Neural progenitor cell (in vitro differentiated cells): Measurements from ENCODE around the gene VMP1. TPM values are rescaled to one million over a fixed set of nuclear protein-coding genes. Genes with fewer than 3 reads are reported as not detected.

Source experiments
- DNase-seq: peaks from one replicate; pipeline ENCODE4 v3.0.0-alpha.2; 2016; ENCODE audit warnings: low spot score
- H2AFZ ChIP-seq: fragments of 200-600 bp; sonication (generic); replicated peaks from 2 replicates; pipeline ENCODE4 v1.6.1; 2016; ENCODE audit warnings: antibody characterized with exemption
- H3F3A ChIP-seq: fragments of 200-600 bp; sonication (generic); 2 replicates; pipeline ENCODE4 v1.6.1; 2016; ENCODE audit warnings: antibody characterized with exemption, low read depth
- H3K27ac ChIP-seq: fragments of 200-600 bp; sonication (generic); 2 replicates; pipeline ENCODE4 v1.5.1; 2016; ENCODE audit warnings: mild to moderate bottlenecking
- H3K27me3 ChIP-seq: fragments of 200-600 bp; sonication (generic); 2 replicates; pipeline ENCODE4 v1.6.1; 2016; ENCODE audit warnings: mild to moderate bottlenecking, moderate library complexity
- H3K36me3 ChIP-seq: fragments of 200-600 bp; sonication (generic); 2 replicates; pipeline ENCODE4 v1.5.1; 2016
- H3K4me1 ChIP-seq: fragments of 200-600 bp; sonication (generic); 2 replicates; pipeline ENCODE4 v1.6.1; 2016; ENCODE audit warnings: mixed run types
- H3K4me2 ChIP-seq: fragments of 200-600 bp; sonication (generic); 2 replicates; pipeline ENCODE4 v1.6.1; 2016
- H3K4me3 ChIP-seq: fragments of 200-600 bp; sonication (generic); 2 replicates; pipeline ENCODE4 v1.5.1; 2016
- H3K79me2 ChIP-seq: fragments of 200-600 bp; sonication (generic); 2 replicates; pipeline ENCODE4 v1.6.1; 2016; ENCODE audit warnings: low read depth
- H3K9ac ChIP-seq: fragments of 200-600 bp; sonication (generic); 2 replicates; pipeline ENCODE4 v1.6.1; 2016
- H3K9me3 ChIP-seq: fragments of 200-600 bp; sonication (generic); 2 replicates; pipeline ENCODE4 v1.5.1; 2016; ENCODE audit warnings: low read depth
- H4K20me1 ChIP-seq: fragments of 200-600 bp; sonication (generic); 2 replicates; pipeline ENCODE4 v1.6.1; 2016; ENCODE audit warnings: low read depth
- H3K27ac Mint-ChIP-seq: 3 replicates; pipeline ENCODE4 v1.8.0; 2021; ENCODE audit warnings: mixed read lengths
- H3K27me3 Mint-ChIP-seq: 2 replicates; pipeline ENCODE4 v1.8.0; 2022; ENCODE audit warnings: low read depth, mild to moderate bottlenecking, inconsistent platforms, moderate library complexity, mixed read lengths; ENCODE audit not compliant: insufficient read depth
- H3K36me3 Mint-ChIP-seq: 3 replicates; pipeline ENCODE4 v1.8.0; 2021; ENCODE audit warnings: mixed read lengths
- H3K4me1 Mint-ChIP-seq: 3 replicates; pipeline ENCODE4 v1.8.0; 2021; ENCODE audit warnings: mixed read lengths
- H3K4me3 Mint-ChIP-seq: 3 replicates; pipeline ENCODE4 v1.8.0; 2021; ENCODE audit warnings: mild to moderate bottlenecking, moderate library complexity, mixed read lengths
- H3K9me3 Mint-ChIP-seq: 3 replicates; pipeline ENCODE4 v1.8.0; 2020; ENCODE audit warnings: mixed read lengths
- EZH2 ChIP-seq: fragments of 200-600 bp; sonication (generic); IDR thresholded peaks from 2 replicates; pipeline ENCODE4 v1.6.1; 2017; ENCODE audit warnings: antibody characterized with exemption, mild to moderate bottlenecking, moderate library complexity
- EZH2phosphoT487 ChIP-seq: fragments of 200-600 bp; sonication (generic); IDR thresholded peaks from 2 replicates; pipeline ENCODE4 v1.6.1; 2017; ENCODE audit warnings: antibody characterized with exemption
- total RNA-seq: library from RNA; depleted of rRNA; stranded (reverse); fragments of >200 nt; gene quantifications from 2 replicates; pipeline ENCODE4 v1.2.3, GENCODE V29; 2015; ENCODE audit warnings: low replicate concordance
- TF ChIP-seq, protein P1 (sequence below): fragments of 200-600 bp; sonication (generic); IDR thresholded peaks from 2 replicates; pipeline ENCODE4 v1.5.1; 2017; ENCODE audit warnings: antibody characterized with exemption, mild to moderate bottlenecking

VMP1 gene
- total RNA-seq, 1 donor from 2014 or later, result 62.1 TPM

DNA sequence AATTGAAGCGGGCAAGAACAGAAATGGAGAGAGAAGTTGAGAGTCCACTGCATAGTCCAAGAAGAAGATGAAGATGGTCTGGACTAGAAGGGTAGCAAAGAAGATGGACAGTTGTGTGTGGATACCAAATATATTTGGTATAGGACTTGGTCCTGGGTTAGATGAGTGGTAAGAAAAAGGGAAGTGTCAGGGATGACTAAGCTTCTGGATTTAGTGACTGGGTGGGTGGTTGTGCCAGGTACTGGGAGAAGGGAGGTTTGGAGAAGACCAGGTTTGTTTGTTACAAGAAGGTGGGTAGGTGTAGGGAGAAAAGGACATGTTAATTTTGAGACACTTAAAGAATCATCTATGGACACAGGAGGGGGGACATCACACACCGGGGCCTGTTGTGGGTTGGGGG is 5.4 kb downstream of the VMP1 start:
- Histone ChIP-seq H3K36me3 (no peaks in the 10 kb centered on the region), H3K4me2 (no peak overlapping the region), H3K9ac (no peak overlapping the region), H3K4me3 (no peak overlapping the region), H3K27ac (no peak overlapping the region), H3K4me1 (peaks cover 14% of the 10 kb centered on the region), H2AFZ (no peak overlapping the region), H3F3A (peaks cover 4% of the 10 kb centered on the region), H3K27me3 (no peaks in the 10 kb centered on the region), H3K9me3 (no peaks in the 10 kb centered on the region), H4K20me1 (no peaks in the 10 kb centered on the region), H3K79me2 (peaks cover 97% of the 10 kb centered on the region)
- no peaks in the 10 kb centered on the region for H3K9me3 Mint-ChIP-seq
- H3K27me3 Mint-ChIP-seq, result no peaks in the 10 kb centered on the region
- TF ChIP-seq, protein P1, sequence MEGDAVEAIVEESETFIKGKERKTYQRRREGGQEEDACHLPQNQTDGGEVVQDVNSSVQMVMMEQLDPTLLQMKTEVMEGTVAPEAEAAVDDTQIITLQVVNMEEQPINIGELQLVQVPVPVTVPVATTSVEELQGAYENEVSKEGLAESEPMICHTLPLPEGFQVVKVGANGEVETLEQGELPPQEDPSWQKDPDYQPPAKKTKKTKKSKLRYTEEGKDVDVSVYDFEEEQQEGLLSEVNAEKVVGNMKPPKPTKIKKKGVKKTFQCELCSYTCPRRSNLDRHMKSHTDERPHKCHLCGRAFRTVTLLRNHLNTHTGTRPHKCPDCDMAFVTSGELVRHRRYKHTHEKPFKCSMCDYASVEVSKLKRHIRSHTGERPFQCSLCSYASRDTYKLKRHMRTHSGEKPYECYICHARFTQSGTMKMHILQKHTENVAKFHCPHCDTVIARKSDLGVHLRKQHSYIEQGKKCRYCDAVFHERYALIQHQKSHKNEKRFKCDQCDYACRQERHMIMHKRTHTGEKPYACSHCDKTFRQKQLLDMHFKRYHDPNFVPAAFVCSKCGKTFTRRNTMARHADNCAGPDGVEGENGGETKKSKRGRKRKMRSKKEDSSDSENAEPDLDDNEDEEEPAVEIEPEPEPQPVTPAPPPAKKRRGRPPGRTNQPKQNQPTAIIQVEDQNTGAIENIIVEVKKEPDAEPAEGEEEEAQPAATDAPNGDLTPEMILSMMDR, result no peak
- TF ChIP-seq EZH2 (no peak), EZH2phosphoT487 (no peak)
- peaks cover 12% of the 10 kb centered on the region for H3K4me1 Mint-ChIP-seq
- H3K27ac Mint-ChIP-seq, result no peak overlapping the region
- no peak for DNase-seq
- H3K36me3 Mint-ChIP-seq, result no peaks in the 10 kb centered on the region
- no peak overlapping the region for H3K4me3 Mint-ChIP-seq

DNA sequence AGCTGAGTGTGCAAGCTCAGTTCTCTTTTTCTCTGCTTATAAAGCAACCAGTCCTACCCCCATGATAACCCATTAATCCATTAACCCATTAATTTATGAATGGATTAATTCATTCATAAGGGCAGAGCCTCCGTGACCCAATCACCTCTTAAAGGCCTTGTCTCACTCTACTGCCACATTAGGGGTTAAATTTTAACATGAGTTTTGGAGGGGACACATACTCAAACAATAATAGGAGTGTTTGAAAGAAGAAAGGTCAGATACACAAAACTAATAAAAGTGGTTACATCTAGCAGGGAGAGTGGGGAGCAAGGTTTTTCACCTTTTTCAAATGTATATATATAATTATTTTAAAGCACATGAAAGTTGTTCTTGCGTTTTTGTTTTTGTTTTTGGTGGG is 6.8 kb downstream of the VMP1 start:
- Histone ChIP-seq H3K79me2 (peaks cover 95% of the 10 kb centered on the region), H3K4me2 (no peak overlapping the region), H3K4me3 (no peak overlapping the region), H4K20me1 (no peaks in the 10 kb centered on the region), H3K4me1 (peaks cover 3% of the 10 kb centered on the region), H3K27me3 (no peaks in the 10 kb centered on the region), H3K9ac (no peak overlapping the region), H3F3A (no peaks in the 10 kb centered on the region), H3K36me3 (no peaks in the 10 kb centered on the region), H3K9me3 (no peaks in the 10 kb centered on the region), H2AFZ (no peak overlapping the region), H3K27ac (no peak overlapping the region)
- Mint-ChIP-seq H3K27ac (no peak overlapping the region), H3K27me3 (no peaks in the 10 kb centered on the region), H3K4me1 (peaks cover 1% of the 10 kb centered on the region), H3K4me3 (no peak overlapping the region), H3K36me3 (no peaks in the 10 kb centered on the region), H3K9me3 (no peaks in the 10 kb centered on the region)
- no peak for DNase-seq
- TF ChIP-seq, protein P1, result no peak
- TF ChIP-seq EZH2 (no peak), EZH2phosphoT487 (no peak)

DNA sequence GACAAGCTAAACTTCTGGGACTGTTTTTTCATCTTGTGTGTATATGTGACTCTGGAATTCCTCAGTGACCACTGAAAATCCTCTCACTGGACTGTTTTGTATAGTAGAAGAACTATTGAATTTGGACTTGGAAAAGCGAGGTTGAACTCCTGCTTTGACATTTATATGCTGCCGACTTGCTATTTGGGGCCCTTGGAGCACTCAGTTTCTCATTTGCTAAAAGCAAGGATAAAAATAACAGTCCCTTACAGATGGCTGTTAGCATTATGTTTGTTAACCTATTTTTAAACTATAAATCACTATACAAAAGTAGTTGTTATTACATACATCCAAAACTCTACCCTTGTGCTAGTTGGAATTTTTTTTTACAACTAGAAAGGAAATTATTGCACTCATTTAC is 9.0 kb downstream of the VMP1 start:
- no peaks in the 10 kb centered on the region for H4K20me1 ChIP-seq
- H3K9me3 ChIP-seq, result no peaks in the 10 kb centered on the region
- no peak overlapping the region for H2AFZ ChIP-seq
- Mint-ChIP-seq H3K4me3 (no peak overlapping the region), H3K36me3 (no peaks in the 10 kb centered on the region), H3K27me3 (no peaks in the 10 kb centered on the region), H3K9me3 (no peaks in the 10 kb centered on the region), H3K27ac (no peak overlapping the region), H3K4me1 (no peaks in the 10 kb centered on the region)
- H3K4me1 ChIP-seq, result no peaks in the 10 kb centered on the region
- H3K4me3 ChIP-seq, result no peak overlapping the region
- no peak overlapping the region for H3K4me2 ChIP-seq
- no peaks in the 10 kb centered on the region for H3F3A ChIP-seq
- H3K27ac ChIP-seq, result no peak overlapping the region
- H3K36me3 ChIP-seq, result no peaks in the 10 kb centered on the region
- H3K79me2 ChIP-seq, result peaks cover 95% of the 10 kb centered on the region
- no peak overlapping the region for H3K9ac ChIP-seq
- TF ChIP-seq, protein P1, result no peak
- TF ChIP-seq EZH2phosphoT487 (no peak), EZH2 (no peak)
- DNase-seq, result no peak
- no peaks in the 10 kb centered on the region for H3K27me3 ChIP-seq

DNA sequence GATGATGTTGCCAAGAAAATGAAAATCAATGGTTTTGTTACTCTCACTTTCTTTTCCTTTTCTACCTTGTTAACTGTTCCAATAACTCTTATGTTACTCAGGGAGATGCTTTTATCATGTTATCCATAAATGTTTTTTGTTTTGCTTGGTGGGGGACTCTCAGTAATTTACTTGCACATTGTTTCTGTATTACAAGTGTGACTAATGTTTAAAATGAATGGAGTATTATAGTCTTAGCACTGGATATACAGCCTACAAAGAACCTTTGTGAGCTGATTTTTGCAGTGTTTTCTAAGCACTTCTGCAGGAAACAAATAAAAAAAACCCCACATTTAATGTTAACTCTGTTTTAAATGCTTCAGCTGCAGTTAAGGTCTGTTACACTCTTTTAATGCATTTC is 12.1 kb downstream of the VMP1 start:
- H3K4me2 ChIP-seq, result no peak overlapping the region
- Mint-ChIP-seq H3K4me1 (no peaks in the 10 kb centered on the region), H3K27me3 (no peaks in the 10 kb centered on the region), H3K4me3 (no peak overlapping the region), H3K36me3 (no peaks in the 10 kb centered on the region), H3K9me3 (no peaks in the 10 kb centered on the region), H3K27ac (no peak overlapping the region)
- no peaks in the 10 kb centered on the region for H3K27me3 ChIP-seq
- no peaks in the 10 kb centered on the region for H3K9me3 ChIP-seq
- no peaks in the 10 kb centered on the region for H3F3A ChIP-seq
- TF ChIP-seq, protein P1, result no peak
- no peak for TF ChIP-seq EZH2phosphoT487
- no peak overlapping the region for H3K4me3 ChIP-seq
- no peaks in the 10 kb centered on the region for H3K4me1 ChIP-seq
- no peaks in the 10 kb centered on the region for H3K36me3 ChIP-seq
- DNase-seq, result no peak
- no peak overlapping the region for H3K9ac ChIP-seq
- H2AFZ ChIP-seq, result no peak overlapping the region
- H3K27ac ChIP-seq, result no peak overlapping the region
- no peaks in the 10 kb centered on the region for H4K20me1 ChIP-seq
- peaks cover 70% of the 10 kb centered on the region for H3K79me2 ChIP-seq
